GM19043 (cell line): ENCODE measurements around the gene SP1.
"Not testable (repeated sequence)": the region's sequence is repeated elsewhere in the genome, so short reads cannot be mapped to it uniquely, and the experiment has no call there.

Source experiments
- ATAC-seq: cut with Tn5 transposase; IDR thresholded peaks from one replicate; pipeline ENCODE4 v1.9.1; 2021; ENCODE audit warnings: low read depth; ENCODE audit not compliant: unreplicated experiment

The SP1 gene

DNA sequence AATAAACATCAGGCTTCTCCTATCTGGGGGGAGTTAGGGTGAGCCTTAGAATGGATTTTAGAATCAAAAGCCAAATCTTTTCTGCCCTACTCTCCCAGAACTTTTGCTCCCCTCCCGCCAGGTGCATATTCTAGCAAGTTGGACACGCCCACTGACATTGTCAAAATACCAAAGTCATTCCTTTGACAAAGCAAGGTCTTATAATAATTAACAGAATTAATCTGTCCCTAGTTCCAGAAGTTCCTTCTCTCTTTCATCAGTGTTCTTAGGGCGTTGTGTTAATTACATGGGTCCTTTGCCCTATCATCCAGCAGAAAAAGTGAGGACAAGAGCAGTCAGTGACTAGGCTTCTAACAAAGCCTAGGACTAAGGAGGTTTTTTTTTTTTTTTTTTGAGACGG, 64.0 kb downstream of the SP1 start:
- no peak for ATAC-seq

DNA sequence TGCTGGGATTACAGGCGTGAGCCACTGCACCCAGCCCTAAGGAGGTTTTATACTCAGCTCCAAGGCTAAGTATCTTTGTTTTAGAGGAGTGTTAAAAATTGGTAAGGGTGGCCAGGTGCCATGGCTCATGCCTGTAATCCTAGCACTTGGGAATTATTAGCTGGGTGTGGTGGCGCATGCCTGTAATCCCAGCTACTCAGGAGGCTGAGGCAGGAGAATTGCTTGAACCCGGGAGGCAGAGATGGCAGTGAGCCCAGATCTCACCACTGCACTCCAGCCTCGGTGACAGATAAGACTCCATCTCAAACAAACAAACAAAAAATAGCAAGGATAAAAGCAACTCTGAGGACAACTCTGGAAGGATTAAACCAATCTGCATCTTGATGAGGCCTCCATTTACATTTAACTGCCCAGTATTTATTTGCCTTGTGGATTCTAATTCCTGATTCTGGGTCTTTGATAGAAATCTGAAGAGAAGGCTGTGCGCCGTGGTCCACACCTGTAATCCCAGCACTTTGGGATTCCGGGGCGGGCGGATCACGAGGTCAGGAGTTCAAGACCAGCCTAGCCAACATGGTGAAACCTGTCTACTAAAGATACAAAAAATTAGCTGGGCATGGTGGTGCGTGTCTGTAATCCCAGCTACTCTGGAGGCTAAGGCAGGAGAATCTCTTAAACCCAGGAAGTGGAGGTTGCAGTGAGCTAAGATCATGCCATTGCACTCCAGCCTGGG, 64.8 kb downstream of the SP1 start:
- ATAC-seq: not testable (repeated sequence)

DNA sequence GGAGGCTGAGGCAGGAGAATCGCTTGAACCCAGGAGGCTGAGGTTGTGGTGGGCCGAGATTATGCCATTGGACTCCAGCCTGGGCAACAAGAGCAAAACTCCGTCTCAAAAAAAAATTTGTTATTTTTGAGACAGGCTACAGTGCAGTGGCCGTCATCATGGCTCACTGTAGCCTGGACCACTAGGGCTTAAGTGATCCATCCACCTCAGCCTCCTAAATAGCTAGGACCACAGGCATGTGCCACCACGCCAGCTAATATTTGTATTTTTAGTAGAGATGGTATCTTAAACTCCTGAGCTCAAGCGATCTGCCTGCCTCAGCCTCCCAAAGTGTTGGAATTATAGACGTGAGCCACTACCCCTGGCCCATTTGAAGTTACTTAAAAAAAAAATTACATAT, 71.0 kb downstream of the SP1 start:
- ATAC-seq: no peak

DNA sequence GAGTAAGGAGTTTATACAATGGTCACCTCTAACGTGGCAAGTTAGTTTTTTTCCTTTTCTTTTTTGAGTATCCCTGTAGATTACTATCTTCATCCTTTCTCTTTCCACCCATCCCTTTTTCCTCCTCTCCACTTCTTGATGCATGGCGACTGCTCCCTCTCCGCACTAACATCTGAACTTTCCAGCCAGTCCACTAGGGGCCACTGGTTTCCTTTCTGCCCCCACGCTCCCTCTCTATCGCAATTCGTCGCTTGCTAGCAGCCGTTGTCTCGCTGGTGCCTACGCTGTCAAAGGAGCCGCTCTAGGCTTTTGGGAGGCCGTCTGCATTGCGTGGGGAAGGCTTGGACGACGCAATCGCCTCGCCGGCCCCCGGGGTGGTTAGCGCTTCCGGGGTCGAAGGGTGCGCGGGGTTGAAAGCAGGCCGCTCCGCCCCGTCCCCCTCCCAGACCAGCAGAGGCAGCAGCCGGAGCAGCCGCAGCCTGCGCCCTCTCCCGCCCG, 71.7 kb downstream of the SP1 start, which contains the start of gene PCBP2:
PCBP2 (plus strand) TSS at position 442 of the 498 bp plus-strand sequence. CDS start 2,699 bp downstream, outside the sequence.
- ATAC-seq: peak; percentile 97

DNA sequence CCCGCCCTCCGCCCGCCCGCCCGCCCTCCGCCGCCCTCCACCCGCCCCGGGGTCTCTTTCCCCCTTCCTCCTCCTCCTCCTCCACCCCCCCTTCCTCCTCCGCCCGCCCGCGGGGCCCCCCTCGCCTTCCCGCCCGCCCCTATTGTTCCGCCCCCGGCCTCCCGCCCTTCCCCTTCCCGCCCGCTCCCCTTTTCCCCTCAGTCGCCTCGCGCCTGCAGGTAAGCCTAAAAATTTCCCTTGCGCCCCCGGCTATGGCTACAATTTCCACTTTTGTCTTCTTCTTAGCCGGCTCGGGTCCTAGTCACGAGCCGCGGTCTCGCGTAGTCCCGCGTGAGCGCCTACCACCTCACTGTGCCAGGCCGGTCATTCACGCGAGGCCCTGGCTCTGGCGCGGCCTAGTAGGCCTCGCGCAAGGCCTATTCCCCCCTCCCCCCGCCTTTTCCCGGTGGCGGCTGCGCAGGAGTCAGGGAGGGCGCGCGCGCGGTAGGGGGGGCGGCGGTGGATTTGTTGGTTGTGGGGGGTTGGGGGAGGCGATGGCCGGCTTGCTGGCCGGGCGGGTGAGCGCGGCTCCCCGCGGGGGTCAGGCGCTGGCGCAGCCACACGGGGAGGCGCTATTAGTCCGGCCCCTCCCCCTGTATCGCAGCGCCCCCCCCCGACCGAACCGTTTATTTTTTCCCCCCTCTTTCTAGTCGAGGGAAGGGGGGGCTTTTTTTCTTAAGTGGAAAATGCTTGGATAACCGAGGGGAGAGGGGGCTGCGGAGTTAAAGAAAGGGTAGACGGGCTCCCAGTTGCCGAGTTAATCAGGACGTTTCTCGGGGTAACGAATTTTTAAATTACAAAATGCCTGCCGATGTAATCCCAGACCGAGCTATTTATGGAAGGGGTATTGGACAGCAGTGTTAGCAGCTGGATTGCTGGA, 72.4 kb downstream of the SP1 start:
- no peak for ATAC-seq

DNA sequence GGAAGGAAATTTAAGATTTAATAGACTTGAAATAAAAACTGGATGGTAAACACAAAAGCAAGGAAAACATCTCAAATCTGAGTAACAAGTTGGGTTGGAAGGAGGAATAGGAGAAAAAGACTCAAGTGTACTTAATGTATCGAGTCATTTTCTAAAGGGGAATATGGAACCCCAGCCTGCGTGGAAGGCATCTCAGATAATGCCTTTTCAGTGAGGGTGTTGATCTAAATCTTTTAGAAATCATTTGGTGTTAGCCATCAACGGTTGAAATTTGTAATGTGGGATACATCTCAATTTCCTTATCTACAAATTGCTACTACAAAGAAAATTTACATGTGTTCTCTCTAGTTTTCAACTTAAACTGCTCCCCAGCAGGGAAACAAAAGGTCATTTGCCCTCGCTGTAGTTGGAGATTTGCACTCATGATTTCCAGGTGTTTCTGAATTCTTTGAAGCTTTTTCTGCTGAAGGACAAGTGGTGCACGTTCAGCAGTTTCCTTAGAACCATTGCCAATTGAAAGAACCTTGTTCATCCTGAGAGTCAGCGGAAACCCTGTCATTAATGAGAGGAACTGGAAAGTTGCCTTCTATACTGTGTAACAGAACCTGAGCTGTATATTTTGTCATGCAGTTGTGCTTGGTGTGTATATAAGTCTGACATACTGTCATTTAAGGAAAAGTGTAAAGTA, 74.1 kb downstream of the SP1 start:
- no peak for ATAC-seq

DNA sequence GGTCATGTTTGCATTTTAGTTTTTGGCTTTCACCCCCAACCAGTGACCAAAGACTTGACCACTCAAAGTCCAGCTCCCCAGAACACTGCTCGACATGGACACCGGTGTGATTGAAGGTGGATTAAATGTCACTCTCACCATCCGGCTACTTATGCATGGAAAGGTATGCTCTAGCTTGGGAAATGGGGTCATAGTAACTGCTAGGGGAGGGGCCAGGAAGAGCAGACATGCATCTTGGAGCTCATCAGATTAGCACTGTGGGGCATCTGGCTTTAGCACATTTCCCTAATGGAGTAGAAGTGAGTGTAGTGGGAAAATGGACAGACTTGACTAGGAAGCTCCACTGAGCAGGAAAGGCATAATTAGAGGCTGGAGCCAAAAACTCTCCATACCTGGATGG, 74.7 kb downstream of the SP1 start:
- no peak for ATAC-seq

DNA sequence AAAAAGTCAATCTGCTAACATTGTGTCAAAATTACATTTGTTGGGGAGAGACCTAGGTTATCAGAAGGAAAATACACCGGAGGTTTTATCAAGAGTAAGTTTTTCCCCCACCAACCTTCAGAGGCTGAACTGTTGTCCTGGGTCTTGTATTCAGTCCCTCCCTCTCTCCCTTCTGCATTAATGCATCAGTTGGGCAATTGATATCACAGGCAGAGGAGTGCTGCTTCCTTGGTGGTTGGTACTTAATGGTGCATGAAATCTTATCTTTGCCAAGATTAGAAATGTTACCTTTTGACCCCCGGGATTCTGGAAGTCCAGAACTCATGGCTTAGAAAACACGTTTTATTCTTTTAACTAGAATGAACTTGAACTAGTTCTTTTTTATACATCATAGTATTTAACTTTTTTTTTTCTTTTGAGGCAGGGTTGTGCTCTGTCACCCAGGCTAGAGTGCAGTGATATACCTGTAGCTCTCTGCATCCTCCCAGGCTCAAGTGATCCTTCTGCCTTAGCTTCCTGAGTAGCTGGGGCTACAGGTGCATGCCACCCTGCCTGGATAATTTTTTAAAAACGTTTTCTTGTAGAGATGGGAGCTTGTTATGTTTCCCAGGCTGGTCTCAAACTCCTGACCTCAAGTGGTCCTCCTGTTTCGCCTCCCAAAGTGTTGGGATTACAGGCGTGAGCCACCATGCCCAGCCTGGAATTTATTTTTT, 76.8 kb downstream of the SP1 start:
- no peak for ATAC-seq

DNA sequence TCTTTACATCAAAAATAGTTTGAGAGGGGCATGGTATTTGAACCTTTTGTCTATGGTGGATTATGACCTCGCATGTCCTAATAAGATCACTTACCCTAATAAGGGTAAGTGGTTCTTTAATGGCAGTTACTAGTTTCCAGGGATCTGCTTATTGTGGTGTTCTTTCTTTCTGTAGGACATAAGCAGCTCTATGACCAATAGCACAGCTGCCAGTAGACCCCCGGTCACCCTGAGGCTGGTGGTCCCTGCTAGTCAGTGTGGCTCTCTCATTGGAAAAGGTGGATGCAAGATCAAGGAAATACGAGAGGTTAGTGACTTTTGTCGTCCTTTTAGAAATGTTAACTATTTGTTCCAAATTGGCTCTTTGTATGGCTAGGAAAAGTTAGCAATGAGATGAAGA, 79.1 kb downstream of the SP1 start:
- ATAC-seq: no peak

DNA sequence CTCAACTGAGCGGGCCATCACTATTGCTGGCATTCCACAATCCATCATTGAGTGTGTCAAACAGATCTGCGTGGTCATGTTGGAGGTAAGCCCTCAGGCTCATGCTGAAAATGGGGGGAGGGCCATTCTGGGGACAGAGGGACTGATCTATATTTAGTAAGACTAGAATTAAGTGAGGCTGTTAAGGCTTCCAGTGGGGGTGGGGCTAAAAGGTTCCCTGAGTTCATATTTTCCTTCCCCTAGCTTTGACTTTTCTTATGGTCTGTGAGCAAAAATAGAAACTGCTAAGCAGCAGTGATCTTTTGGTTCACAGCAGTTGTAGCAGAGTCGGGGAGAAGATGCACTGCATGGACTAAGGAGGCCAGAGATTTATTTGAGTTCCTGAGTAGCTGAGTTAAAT, 81.1 kb downstream of the SP1 start:
- ATAC-seq: no peak

DNA sequence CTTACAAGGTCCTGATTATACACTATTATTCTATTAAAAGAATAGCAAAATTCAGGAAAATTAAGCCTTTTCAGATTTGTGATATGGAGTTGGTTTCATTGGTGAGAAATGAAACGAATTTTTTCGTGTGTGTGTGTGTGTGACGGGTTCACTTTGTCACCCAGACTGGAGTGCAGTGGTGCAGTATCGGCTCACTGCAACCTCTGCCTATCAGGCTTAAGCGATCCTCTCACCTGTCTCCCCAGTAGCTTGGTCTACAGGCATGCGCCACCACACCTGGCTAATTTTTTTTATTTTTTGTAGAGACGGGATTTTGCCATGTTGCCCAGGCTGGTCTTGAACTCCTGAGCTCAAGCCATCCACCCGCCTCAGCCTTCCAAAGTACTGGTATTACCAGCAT, 81.6 kb downstream of the SP1 start:
- no peak for ATAC-seq

DNA sequence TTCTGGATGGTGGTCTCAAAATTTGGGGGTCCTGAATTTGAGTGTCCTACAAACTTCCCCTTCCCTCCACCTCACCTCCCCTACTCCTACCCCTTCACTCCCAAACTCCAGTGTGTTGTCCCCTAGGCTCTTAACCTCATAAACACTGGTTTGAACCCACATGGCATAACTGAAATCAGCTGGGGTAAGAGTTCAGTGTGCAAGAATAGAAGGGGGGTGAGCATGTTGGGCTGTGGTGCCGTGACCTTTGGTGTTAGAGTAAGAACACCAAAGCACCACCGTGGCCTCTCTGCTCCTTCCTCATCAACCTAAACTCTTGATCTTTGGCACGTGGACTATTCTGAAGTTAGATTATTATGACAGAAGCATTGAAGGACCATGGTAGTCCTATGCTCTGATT, 83.0 kb downstream of the SP1 start:
- ATAC-seq: no peak

DNA sequence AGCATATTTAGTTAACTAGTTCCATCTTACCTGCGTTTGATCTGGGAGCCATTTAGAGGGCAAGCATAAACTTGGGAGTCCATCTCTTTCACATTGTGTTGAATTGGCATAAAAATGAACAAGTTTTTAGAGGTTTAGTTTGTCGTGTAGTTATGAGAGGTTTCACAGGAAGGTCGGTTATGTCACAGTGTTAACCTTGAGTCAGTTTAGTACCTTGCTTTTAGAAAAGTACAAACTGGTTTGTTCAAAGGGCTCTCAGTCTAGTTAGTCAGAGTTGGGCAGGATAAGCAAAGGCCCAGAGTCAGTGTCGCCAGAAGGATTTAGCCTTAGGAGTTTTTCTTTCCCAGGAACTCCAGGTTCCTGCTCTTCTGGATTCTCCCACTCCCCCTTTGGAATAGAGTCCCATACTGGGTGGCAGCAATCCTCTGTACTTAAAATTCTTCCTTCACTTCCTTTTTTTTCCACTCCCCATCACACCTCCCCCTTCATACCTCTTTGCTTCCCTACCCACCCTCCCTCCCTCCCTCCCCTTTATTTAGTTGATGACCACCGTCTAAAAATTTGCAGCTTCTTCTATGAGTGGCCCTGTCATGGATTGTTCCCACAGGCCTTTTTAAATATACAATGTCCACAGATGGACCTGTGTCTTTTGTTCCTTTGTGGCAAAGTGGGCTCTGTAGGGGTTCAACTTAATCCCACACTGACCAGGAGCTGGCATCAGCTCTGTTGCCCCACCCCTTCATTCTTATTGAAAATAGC, 84.0 kb downstream of the SP1 start:
- no peak for ATAC-seq

DNA sequence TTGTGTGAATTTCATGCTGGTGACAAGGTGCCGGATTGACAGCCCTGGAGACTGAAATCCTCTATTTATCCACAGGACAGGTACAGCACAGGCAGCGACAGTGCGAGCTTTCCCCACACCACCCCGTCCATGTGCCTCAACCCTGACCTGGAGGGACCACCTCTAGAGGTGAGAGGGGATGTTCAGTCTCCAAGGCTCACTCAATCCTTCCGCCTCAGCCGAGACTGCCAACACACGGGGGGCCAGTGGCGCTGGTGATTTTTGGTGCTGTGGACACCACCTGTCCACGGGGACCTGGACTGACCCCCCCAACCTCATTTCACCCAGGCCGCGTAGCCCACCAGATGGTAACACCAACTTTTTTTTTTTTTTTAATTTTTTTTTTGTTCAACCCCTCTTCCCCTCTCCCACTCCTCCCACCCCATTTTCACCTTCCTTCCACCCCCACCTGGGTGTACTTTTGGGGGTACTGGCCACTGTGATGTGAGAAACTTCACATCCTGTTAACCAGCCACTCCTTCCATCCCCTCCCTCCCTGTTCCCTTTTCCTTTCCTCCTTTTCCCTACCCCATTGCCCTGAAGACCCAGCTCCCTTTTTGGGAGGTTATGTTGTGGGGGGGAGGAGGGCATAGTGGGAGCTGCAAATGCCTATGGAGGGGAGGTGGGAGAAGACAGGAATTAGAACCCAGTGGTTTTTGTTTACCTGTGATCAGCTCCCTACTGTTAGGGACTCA, 84.9 kb downstream of the SP1 start:
- ATAC-seq: no peak

DNA sequence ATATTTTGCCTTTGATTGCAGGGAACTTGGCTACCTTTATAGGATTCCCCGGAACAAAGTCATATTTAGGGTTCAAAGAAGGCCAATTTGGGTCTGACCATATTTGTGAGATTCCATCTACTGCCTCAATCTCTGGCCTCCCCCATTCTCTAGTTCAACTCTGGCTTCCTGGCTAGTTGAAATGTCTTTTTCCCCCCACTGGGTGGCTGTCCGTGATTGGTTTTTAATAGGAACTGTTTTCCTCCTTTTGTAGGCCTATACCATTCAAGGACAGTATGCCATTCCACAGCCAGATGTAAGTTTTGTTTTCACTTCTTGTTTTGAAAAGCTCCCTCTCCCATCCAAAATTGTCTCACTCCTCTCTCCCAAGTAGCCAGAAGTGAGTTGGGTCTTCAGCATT, 85.7 kb downstream of the SP1 start:
- ATAC-seq: no peak
